Activated CD4-positive, alpha-beta T cell treated with anti-CD3 and anti-CD28 coated beads for 36 hours (primary cell): Measurements from ENCODE around the gene ETV5. TPM values are rescaled to one million over a fixed set of nuclear protein-coding genes. Genes with fewer than 3 reads are reported as not detected.

ENCODE experiments used
- ATAC-seq: fragments of 200-7000 bp; cut with Tn5 transposase; one replicate; pipeline ENCODE4 v1.10.0; 2021; ENCODE audit warnings: mild to moderate bottlenecking, moderate library complexity
- CTCF ChIA-PET: fragments of 350-600 bp; sonication (Branson Sonifier 250); formaldehyde crosslinking; loops from one replicate; lab custom pipeline; 2021; ENCODE audit warnings: antibody characterized with exemption; lab: Charles Lee
- POLR2A ChIA-PET: fragments of 350-600 bp; sonication (Branson Sonifier 250); formaldehyde crosslinking; loops from one replicate; lab custom pipeline; 2021; ENCODE audit warnings: antibody characterized with exemption, inconsistent platforms; lab: Charles Lee
- DNase-seq: peaks from one replicate; pipeline ENCODE4 v3.0.0-alpha.2; 2020
- H3K27ac Mint-ChIP-seq: one replicate; pipeline ENCODE4 v1.8.0; 2021; ENCODE audit warnings: mixed read lengths
- H3K27me3 Mint-ChIP-seq: one replicate; pipeline ENCODE4 v1.8.0; 2021; ENCODE audit warnings: mixed read lengths
- H3K36me3 Mint-ChIP-seq: one replicate; pipeline ENCODE4 v1.8.0; 2021; ENCODE audit warnings: low read depth, mixed read lengths
- H3K4me1 Mint-ChIP-seq: one replicate; pipeline ENCODE4 v1.8.0; 2021; ENCODE audit warnings: mixed read lengths
- H3K4me3 Mint-ChIP-seq: one replicate; pipeline ENCODE4 v1.8.0; 2021; ENCODE audit warnings: mild to moderate bottlenecking, moderate library complexity, mixed read lengths
- H3K9me3 Mint-ChIP-seq: one replicate; pipeline ENCODE4 v1.8.0; 2021; ENCODE audit warnings: low read depth, mixed read lengths
- intact Hi-C, 2 experiments: fragments of 100-400 bp; cut with DNase I in 1 of 2; cut with micrococcal nuclease in 1 of 2; formaldehyde crosslinking; loops; one replicate each; pipeline versions ENCODE4 v1.14.2 to v1.15.1; 2022 to 2024; cut with DNase I, micrococcal nuclease
- total RNA-seq, 2 experiments: library from RNA; stranded (reverse); gene quantifications; one replicate each; pipeline ENCODE4 v1.2.3, GENCODE V29; 2021

ETV5 gene
- total RNA-seq, 2 experiments from 2014 or later, result 0.83 to 1.4 TPM

DNA sequence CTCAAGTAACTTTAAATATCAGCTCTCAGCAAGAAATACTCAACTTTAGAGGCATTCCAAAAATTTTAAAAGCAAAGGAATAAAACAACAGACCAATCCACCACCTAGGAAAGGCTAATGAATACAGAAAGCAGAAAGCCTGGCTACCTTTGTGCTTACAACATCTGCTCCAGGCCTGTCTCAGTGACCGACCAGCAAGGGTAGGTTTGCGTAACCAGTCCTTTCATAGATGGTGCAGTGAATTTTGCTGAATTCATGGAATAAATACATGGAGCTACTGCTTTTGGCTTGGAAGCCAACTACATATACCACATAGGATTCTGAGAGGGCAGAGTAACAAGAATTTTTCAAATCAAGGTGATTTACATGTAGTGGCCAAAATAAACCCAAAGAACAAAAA lies 27.2 kb downstream of the ETV5 start:
- no peak overlapping the region for H3K27ac Mint-ChIP-seq
- intact Hi-C loops, result no loop called here
- DNase-seq (no peak), ATAC-seq (no peak)
- ChIA-PET CTCF (interaction anchor here (0.6 to 1.9 kb wide), 3 partner anchors 13 to 535 kb away, joined by 3 to 6 read pairs (median 4); no protein-coding TSS in a partner anchor), POLR2A (interaction anchor here (0.7 kb wide), 1 partner anchor 18 kb away, joined by 5 read pairs; no protein-coding TSS in a partner anchor)
- H3K27me3 Mint-ChIP-seq, result peaks cover 4% of the 10 kb centered on the region
- no peaks in the 10 kb centered on the region for H3K9me3 Mint-ChIP-seq
- no peak overlapping the region for H3K4me3 Mint-ChIP-seq
- no peaks in the 10 kb centered on the region for H3K36me3 Mint-ChIP-seq
- no peaks in the 10 kb centered on the region for H3K4me1 Mint-ChIP-seq

GRCh38 chr3:186080849-186081438 lies 27.9 kb downstream of the ETV5 start:
- no peak for ATAC-seq
- DNase-seq, result no peak
- Mint-ChIP-seq H3K4me3 (no peak overlapping the region), H3K4me1 (no peaks in the 10 kb centered on the region), H3K36me3 (no peaks in the 10 kb centered on the region), H3K27ac (no peak overlapping the region), H3K27me3 (peaks cover 4% of the 10 kb centered on the region), H3K9me3 (no peaks in the 10 kb centered on the region)
- ChIA-PET CTCF (interaction anchor here (1.9 kb wide), 1 partner anchor 13 kb away, joined by 6 read pairs; no protein-coding TSS in a partner anchor), POLR2A (interaction anchor here (0.6 to 0.7 kb wide), 2 partner anchors 18 to 646 kb away, joined by 3 to 5 read pairs; no protein-coding TSS in a partner anchor)
- intact Hi-C loops, result no loop called here

DNA sequence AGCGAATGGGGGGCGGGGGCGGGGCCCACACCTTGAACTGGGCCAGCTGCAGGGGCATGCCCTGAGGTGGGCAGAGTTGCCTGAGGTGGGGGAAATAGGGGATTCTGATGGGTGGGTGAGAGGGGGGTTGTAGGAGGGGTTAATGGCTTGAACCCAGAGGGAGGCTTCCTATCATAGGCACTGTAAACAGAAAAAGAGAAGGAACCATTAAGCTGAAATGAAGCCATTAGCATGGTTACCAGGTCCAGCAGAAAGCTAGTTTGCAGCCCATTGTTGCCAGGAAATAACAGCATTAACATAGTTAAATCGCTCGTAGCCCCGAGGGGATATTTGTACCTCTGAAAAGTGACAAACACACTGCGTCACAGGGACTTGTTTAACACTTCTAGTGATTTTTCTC lies 29.0 kb downstream of the ETV5 start:
- Mint-ChIP-seq H3K27me3 (peaks cover 5% of the 10 kb centered on the region), H3K9me3 (no peaks in the 10 kb centered on the region), H3K36me3 (peaks cover 2% of the 10 kb centered on the region), H3K4me1 (no peaks in the 10 kb centered on the region), H3K27ac (no peak overlapping the region), H3K4me3 (no peak overlapping the region)
- no peak for ATAC-seq
- intact Hi-C loops, result no loop called here
- no peak for DNase-seq
- CTCF ChIA-PET, result no interaction called here
- POLR2A ChIA-PET, result no interaction called here

DNA sequence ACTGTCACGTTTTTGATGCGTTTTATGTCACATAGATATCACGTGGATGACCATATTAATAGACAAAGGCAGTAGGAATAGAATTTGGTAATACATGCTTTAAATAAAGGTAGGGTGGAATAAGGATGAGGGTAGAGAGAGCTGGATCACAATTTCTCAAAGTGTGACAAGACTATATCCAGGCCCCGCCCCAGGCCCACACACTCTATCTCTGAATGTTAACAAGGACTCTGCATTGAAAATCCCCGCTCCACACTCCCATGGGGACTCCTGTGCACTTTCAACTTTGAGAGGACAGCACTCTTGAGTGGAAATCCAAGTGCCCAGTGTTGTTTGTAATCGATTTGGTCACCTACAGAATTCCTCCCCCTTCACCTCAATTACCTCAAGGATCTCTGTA lies 31.4 kb downstream of the ETV5 start:
- no peaks in the 10 kb centered on the region for H3K9me3 Mint-ChIP-seq
- no peaks in the 10 kb centered on the region for H3K4me1 Mint-ChIP-seq
- ChIA-PET POLR2A (no interaction called here), CTCF (no interaction called here)
- H3K4me3 Mint-ChIP-seq, result no peak overlapping the region
- ATAC-seq (no peak), DNase-seq (no peak)
- no peak overlapping the region for H3K27ac Mint-ChIP-seq
- H3K36me3 Mint-ChIP-seq, result peaks cover 2% of the 10 kb centered on the region
- intact Hi-C loops, result no loop called here
- peaks cover 5% of the 10 kb centered on the region for H3K27me3 Mint-ChIP-seq

DNA sequence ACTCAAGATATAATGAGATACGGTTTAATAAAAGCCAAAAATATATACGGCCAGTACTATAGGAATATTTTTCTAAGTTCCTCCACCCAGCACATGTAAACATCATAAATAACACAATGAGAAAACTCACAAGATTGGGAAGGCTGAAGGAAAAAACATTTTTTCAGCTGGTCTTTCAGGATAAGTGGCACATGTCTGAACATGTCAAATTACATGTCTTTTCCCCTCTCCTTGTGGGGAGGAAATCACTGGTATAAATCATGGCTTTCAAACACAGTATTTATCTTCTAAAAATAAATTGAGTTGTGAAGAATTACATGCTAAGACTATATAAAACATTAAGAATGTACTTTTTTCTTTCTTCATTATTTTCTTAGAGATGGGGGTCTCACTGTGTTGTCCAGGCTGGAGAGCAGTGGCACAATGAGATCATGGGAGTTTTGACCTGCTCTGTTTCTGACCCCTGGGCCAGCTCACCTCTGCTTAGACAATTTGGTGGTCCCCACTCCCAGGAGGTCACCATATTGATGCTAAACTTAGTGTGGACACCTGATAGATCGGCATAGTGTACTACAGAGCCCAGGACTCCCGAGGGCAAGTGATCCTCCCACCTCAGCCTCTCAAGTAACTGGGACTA lies 32.8 kb downstream of the ETV5 start:
- H3K4me1 Mint-ChIP-seq, result no peaks in the 10 kb centered on the region
- DNase-seq, result no peak
- CTCF ChIA-PET, result interaction anchor here (0.9 kb wide), 1 partner anchor 168 kb away, joined by 4 read pairs; no protein-coding TSS in a partner anchor
- no peaks in the 10 kb centered on the region for H3K9me3 Mint-ChIP-seq
- no peak overlapping the region for H3K4me3 Mint-ChIP-seq
- peaks cover 2% of the 10 kb centered on the region for H3K36me3 Mint-ChIP-seq
- no peak for ATAC-seq
- POLR2A ChIA-PET, result no interaction called here
- intact Hi-C loops, result no loop called here
- no peak overlapping the region for H3K27ac Mint-ChIP-seq
- H3K27me3 Mint-ChIP-seq, result peaks cover 6% of the 10 kb centered on the region

DNA sequence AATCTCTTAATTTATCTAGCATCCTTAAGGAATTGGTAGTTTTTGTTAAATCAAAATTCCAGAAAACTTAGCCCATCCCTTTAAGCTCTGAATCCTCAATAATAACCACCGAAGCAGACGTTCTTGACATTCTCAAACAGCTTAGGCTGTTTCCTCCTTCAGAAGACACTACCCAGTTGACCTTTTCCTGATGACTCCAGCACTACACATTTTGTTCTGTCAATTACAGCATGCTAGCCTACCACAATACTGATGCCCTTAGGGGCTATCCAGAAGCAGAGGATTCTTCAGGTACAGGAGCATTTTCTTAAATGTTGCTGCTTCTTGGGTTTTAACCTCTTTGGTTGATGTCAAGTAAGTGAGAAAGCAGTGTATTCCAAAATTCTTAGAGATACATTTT lies 33.4 kb downstream of the ETV5 start:
- H3K4me1 Mint-ChIP-seq, result no peaks in the 10 kb centered on the region
- peaks cover 7% of the 10 kb centered on the region for H3K27me3 Mint-ChIP-seq
- intact Hi-C loops, result no loop called here
- ChIA-PET POLR2A (no interaction called here), CTCF (interaction anchor here (0.8 to 0.9 kb wide), 2 partner anchors 10 to 169 kb away, joined by 3 to 4 read pairs; no protein-coding TSS in a partner anchor)
- no peaks in the 10 kb centered on the region for H3K9me3 Mint-ChIP-seq
- H3K36me3 Mint-ChIP-seq, result peaks cover 2% of the 10 kb centered on the region
- DNase-seq (no peak), ATAC-seq (no peak)
- no peak overlapping the region for H3K4me3 Mint-ChIP-seq
- no peak overlapping the region for H3K27ac Mint-ChIP-seq

GRCh38 chr3:186073641-186074040 lies 35.2 kb downstream of the ETV5 start:
- Mint-ChIP-seq H3K27me3 (peaks cover 9% of the 10 kb centered on the region), H3K4me1 (no peaks in the 10 kb centered on the region), H3K36me3 (peaks cover 2% of the 10 kb centered on the region), H3K4me3 (no peak overlapping the region), H3K27ac (no peak overlapping the region), H3K9me3 (no peaks in the 10 kb centered on the region)
- DNase-seq, result no peak
- ChIA-PET POLR2A (no interaction called here), CTCF (no interaction called here)
- intact Hi-C loops, result no loop called here
- no peak for ATAC-seq

DNA sequence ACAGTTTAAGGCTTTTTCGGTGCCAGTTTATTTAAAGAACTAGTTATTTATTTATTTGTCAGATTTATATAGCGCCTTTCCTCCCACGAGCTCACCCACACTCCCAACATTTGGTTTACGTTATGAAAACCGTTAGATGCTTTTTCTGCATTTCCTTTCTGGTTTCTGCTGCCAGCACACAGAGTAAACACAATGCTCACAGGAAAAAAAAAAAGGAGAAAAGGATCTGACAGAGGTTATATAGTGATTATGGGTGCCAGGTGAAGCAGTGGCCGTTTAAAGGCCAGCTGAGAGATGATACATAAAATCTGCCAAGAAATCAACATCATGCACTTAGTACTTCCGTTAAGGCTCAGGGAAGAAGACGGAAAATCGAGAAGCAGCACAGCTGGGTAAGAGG lies 37.9 kb downstream of the ETV5 start:
- ATAC-seq (no peak), DNase-seq (no peak)
- Mint-ChIP-seq H3K9me3 (no peaks in the 10 kb centered on the region), H3K27me3 (peaks cover 9% of the 10 kb centered on the region), H3K36me3 (peaks cover 2% of the 10 kb centered on the region), H3K4me1 (peaks cover 12% of the 10 kb centered on the region), H3K27ac (no peak overlapping the region), H3K4me3 (no peak overlapping the region)
- intact Hi-C loops, result no loop called here
- CTCF ChIA-PET, result no interaction called here
- POLR2A ChIA-PET, result interaction anchor here (1.1 kb wide), 1 partner anchor 46 kb away, joined by 3 read pairs; no protein-coding TSS in a partner anchor

DNA sequence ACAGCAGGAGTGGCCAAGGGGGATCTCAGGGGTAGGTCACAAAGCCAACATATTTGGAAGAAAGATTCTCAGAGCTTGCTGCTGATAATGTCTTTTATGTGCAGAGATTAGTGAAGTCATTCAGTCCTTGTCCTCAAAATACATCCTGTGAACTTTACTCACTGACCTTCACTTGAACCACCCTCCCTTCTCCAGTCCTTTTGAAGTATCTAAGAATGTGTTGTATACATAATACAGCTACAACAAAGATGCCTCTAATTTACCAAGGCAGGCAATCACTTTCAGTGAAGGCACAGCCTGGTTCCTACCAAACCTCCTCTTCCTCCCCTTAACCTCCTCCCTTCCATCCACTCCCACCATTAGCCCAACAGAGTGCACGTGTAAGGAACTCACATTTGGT lies 38.3 kb downstream of the ETV5 start:
- H3K27me3 Mint-ChIP-seq, result peaks cover 11% of the 10 kb centered on the region
- H3K4me3 Mint-ChIP-seq, result no peak overlapping the region
- CTCF ChIA-PET, result no interaction called here
- peaks cover 2% of the 10 kb centered on the region for H3K36me3 Mint-ChIP-seq
- H3K4me1 Mint-ChIP-seq, result peaks cover 12% of the 10 kb centered on the region
- ATAC-seq (no peak), DNase-seq (no peak)
- H3K27ac Mint-ChIP-seq, result no peak overlapping the region
- no peaks in the 10 kb centered on the region for H3K9me3 Mint-ChIP-seq
- POLR2A ChIA-PET, result interaction anchor here (1.1 kb wide), 1 partner anchor 46 kb away, joined by 3 read pairs; no protein-coding TSS in a partner anchor
- intact Hi-C loops, result no loop called here

- H3K9me3 Mint-ChIP-seq, result no peaks in the 10 kb centered on the region
- ChIA-PET CTCF (no interaction called here), POLR2A (no interaction called here)
- H3K4me1 Mint-ChIP-seq, result peaks cover 12% of the 10 kb centered on the region
- peaks cover 13% of the 10 kb centered on the region for H3K27me3 Mint-ChIP-seq
- H3K27ac Mint-ChIP-seq, result no peak overlapping the region
- H3K4me3 Mint-ChIP-seq, result no peak overlapping the region
- H3K36me3 Mint-ChIP-seq, result peaks cover 2% of the 10 kb centered on the region
- DNase-seq, result no peak
- ATAC-seq, result no peak
- intact Hi-C loops, result no loop called here
Observed at GRCh38 chr3:186070133-186070532, 38.8 kb downstream of the ETV5 start.

DNA sequence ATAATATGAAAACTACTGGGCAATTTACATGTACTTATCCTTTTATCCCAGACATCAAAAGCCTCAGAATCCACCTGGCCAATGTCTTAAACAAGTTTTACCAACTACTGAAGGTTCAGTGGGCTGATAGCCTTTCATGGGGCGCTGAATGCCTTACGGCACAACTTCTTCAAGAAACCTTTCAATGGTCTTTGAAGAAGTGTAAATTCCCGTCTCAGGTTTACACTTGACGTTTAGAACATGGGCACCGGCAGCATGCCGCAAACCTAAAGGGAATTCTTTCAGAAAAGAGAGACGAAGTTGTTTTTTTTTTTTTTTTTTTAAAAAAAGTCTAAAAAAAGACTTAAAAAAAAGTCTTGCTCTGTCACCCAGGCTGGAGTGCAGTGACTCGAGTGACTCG lies 39.7 kb downstream of the ETV5 start:
- intact Hi-C loops, result no loop called here
- CTCF ChIA-PET, result no interaction called here
- POLR2A ChIA-PET, result no interaction called here

GRCh38 chr3:186068243-186068552 lies 40.7 kb downstream of the ETV5 start:
- ChIA-PET CTCF (interaction anchor here (0.7 to 1.2 kb wide), 4 partner anchors 14 to 192 kb away, joined by 3 to 6 read pairs (median 4); no protein-coding TSS in a partner anchor), POLR2A (no interaction called here)
- peak; percentile 60 for ATAC-seq
- Mint-ChIP-seq H3K4me3 (no peak overlapping the region), H3K27me3 (peaks cover 23% of the 10 kb centered on the region), H3K36me3 (no peaks in the 10 kb centered on the region), H3K4me1 (peaks cover 12% of the 10 kb centered on the region), H3K9me3 (no peaks in the 10 kb centered on the region), H3K27ac (no peak overlapping the region)
- intact Hi-C loops, result no loop called here
- DNase-seq, result no peak

More for the DNA sequence above, 39.7 kb downstream of the ETV5 start:
- DNase-seq (no peak), ATAC-seq (no peak)
- Mint-ChIP-seq H3K4me1 (peaks cover 12% of the 10 kb centered on the region), H3K27me3 (peaks cover 14% of the 10 kb centered on the region), H3K4me3 (no peak overlapping the region), H3K27ac (no peak overlapping the region), H3K9me3 (no peaks in the 10 kb centered on the region), H3K36me3 (no peaks in the 10 kb centered on the region)
